ENCODE measurements around the gene AAMP.

DNA sequence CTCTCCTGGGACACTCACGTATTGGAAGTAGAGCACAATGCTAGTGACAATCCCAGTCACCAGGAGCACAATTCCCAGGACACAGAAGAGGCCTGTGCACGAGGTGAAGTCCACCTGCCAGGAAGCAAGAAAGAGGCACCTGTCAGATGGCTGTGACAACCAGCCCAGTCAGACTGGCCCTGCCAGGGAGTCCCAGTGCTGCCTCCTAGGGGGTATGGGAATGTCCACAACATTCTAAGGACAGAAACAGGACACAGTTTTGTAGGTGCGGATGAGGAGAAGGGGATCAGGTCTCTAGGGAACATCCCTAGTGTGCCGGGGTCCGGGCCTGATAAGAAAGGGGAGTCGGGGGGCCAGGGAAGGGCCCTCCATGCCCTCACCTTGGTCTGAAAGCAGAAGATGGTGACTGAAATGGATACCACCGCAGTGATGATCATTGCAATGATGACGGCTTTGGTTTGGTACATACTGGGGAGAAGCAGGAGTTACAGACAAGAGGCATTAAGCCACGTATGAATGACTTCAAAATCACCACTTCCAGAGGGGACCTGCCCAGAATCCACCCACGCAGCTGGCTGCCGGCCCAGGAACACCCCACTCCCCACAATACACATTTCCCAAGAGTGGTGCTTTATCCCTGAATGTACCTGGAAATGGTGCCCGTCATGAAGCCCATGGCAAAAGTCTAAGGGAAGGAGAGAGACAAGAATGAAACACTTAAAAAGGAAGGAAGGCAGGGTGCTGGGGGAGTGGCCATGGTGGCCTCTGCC is 7.2 kb upstream of the AAMP start:
- TF ChIP-seq, protein P1, sequence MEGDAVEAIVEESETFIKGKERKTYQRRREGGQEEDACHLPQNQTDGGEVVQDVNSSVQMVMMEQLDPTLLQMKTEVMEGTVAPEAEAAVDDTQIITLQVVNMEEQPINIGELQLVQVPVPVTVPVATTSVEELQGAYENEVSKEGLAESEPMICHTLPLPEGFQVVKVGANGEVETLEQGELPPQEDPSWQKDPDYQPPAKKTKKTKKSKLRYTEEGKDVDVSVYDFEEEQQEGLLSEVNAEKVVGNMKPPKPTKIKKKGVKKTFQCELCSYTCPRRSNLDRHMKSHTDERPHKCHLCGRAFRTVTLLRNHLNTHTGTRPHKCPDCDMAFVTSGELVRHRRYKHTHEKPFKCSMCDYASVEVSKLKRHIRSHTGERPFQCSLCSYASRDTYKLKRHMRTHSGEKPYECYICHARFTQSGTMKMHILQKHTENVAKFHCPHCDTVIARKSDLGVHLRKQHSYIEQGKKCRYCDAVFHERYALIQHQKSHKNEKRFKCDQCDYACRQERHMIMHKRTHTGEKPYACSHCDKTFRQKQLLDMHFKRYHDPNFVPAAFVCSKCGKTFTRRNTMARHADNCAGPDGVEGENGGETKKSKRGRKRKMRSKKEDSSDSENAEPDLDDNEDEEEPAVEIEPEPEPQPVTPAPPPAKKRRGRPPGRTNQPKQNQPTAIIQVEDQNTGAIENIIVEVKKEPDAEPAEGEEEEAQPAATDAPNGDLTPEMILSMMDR (IDR thresholded peaks at IDR 0.05): no peak
- TF ChIP-seq POLR2A (IDR thresholded peaks at IDR 0.05): no peak
- TF ChIP-seq POLR2AphosphoS5 (IDR thresholded peaks at IDR 0.05; ENCODE audit: insufficient read depth in 1 of 2, low read depth in 1 of 2): no peak
